ENCODE results near the gene GRID1.
A peak's percentile ranks its signal among the peaks of the same experiment; 100 is the strongest.
"Not testable (repeated sequence)": the region's sequence is repeated elsewhere in the genome, so short reads cannot be mapped to it uniquely, and the experiment has no call there.

GRID1 gene

GRCh38 chr10:86057708-86058107, 308.9 kb downstream of the GRID1 start:
- no peak for DNase-seq

GRCh38 chr10:86056672-86057071, 309.9 kb downstream of the GRID1 start:
- DNase-seq = no peak

GRCh38 chr10:86055928-86056327, 310.7 kb downstream of the GRID1 start:
- DNase-seq = no peak

GRCh38 chr10:86053675-86054074, 312.9 kb downstream of the GRID1 start:
- DNase-seq = no peak

GRCh38 chr10:86051586-86051985, 315.0 kb downstream of the GRID1 start:
- DNase-seq = no peak

GRCh38 chr10:86049442-86049841, 317.2 kb downstream of the GRID1 start:
- no peak for DNase-seq

GRCh38 chr10:86048973-86049372, 317.6 kb downstream of the GRID1 start:
- peak; percentile 8 to 39 for DNase-seq

GRCh38 chr10:86048571-86048970, 318.0 kb downstream of the GRID1 start:
- DNase-seq = no peak

GRCh38 chr10:86047588-86047987, 319.0 kb downstream of the GRID1 start:
- no peak for DNase-seq

GRCh38 chr10:86046845-86047460, 319.6 kb downstream of the GRID1 start:
- no peak for DNase-seq

GRCh38 chr10:86045896-86046295, 320.7 kb downstream of the GRID1 start:
- DNase-seq = no peak

GRCh38 chr10:86044029-86044428, 322.6 kb downstream of the GRID1 start:
- no peak for DNase-seq

- no peak for DNase-seq
Measured at GRCh38 chr10:86043236-86043635, 323.4 kb downstream of the GRID1 start.

- no peak for DNase-seq
Measured at GRCh38 chr10:86042161-86042560, 324.4 kb downstream of the GRID1 start.

- DNase-seq = no peak
Measured at GRCh38 chr10:86041116-86041515, 325.5 kb downstream of the GRID1 start.

GRCh38 chr10:86038371-86038770, 328.2 kb downstream of the GRID1 start:
- no peak for DNase-seq

GRCh38 chr10:86037096-86037495, 329.5 kb downstream of the GRID1 start:
- DNase-seq = no peak

- no peak for DNase-seq
Measured at GRCh38 chr10:86036544-86036831, 330.1 kb downstream of the GRID1 start.

GRCh38 chr10:86035791-86036543, 330.6 kb downstream of the GRID1 start:
- DNase-seq = no peak

- DNase-seq = no peak
Measured at GRCh38 chr10:86034710-86035109, 331.9 kb downstream of the GRID1 start.

- no peak for DNase-seq
Measured at GRCh38 chr10:86033581-86033980, 333.0 kb downstream of the GRID1 start.

- not testable (repeated sequence) for DNase-seq
Measured at GRCh38 chr10:86032087-86032486, 334.5 kb downstream of the GRID1 start.

- no peak for DNase-seq
Measured at GRCh38 chr10:86030312-86030711, 336.3 kb downstream of the GRID1 start.

GRCh38 chr10:86027346-86027745, 339.2 kb downstream of the GRID1 start:
- DNase-seq = no peak

GRCh38 chr10:86025509-86025908, 341.1 kb downstream of the GRID1 start:
- DNase-seq = no peak

Measured in inflammatory macrophage (primary cell).